22Rv1 (cell line): ENCODE data around the gene LRRC7.

Experiments used
- ZFX ChIP-seq: fragments of 450-650 bp; IDR thresholded peaks from 2 replicates; pipeline ENCODE4 v1.6.1; 2017; ENCODE audit warnings: antibody characterized with exemption, borderline replicate concordance
- TF ChIP-seq, protein P1 (sequence below): fragments of 450-650 bp; IDR thresholded peaks from 2 replicates; pipeline ENCODE4 v1.5.1; 2017; ENCODE audit warnings: mild to moderate bottlenecking

DNA sequence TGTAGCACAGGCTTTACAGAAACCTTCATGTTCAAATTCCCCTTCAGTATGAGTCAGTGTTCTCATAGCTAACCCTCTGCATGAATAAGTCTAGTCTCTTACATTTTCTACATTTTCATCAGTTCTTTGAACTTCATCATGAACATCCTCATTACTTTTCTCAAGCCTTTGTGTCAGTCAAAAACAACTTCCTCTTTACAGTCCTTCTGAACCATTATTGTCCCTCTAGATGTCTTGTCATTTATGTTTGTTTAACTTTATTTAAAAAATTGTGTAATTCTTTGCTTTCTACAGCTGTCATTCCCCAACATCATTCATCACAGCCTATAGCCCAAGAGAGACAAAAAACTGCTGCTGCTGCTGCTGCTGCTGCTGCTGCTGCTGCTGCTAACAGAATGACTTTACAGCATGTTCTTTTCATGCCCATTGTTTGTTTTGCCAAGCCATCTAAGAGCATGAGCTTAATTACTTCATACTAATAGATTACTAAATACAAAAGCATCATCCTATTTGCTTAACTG is 504.6 kb downstream of the LRRC7 start:
- TF ChIP-seq, protein P1, sequence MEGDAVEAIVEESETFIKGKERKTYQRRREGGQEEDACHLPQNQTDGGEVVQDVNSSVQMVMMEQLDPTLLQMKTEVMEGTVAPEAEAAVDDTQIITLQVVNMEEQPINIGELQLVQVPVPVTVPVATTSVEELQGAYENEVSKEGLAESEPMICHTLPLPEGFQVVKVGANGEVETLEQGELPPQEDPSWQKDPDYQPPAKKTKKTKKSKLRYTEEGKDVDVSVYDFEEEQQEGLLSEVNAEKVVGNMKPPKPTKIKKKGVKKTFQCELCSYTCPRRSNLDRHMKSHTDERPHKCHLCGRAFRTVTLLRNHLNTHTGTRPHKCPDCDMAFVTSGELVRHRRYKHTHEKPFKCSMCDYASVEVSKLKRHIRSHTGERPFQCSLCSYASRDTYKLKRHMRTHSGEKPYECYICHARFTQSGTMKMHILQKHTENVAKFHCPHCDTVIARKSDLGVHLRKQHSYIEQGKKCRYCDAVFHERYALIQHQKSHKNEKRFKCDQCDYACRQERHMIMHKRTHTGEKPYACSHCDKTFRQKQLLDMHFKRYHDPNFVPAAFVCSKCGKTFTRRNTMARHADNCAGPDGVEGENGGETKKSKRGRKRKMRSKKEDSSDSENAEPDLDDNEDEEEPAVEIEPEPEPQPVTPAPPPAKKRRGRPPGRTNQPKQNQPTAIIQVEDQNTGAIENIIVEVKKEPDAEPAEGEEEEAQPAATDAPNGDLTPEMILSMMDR, result no peak
- no peak for TF ChIP-seq ZFX
